Right cardiac atrium (tissue), 5 donors: ENCODE results near the gene TCAF1. TPM values are rescaled to one million over a fixed set of nuclear protein-coding genes. Genes with fewer than 3 reads are reported as not detected.
A peak's percentile ranks its signal among the peaks of the same experiment; 100 is the strongest.
"Not testable (repeated sequence)": the region's sequence is repeated elsewhere in the genome, so short reads cannot be mapped to it uniquely, and the experiment has no call there.

Source experiments
- ATAC-seq, 2 donors: fragments of 200-7000 bp; cut with Tn5 transposase; one replicate each; pipeline versions ENCODE4 v1.8.0 to v1.9.1; 2020; ENCODE audit warnings: moderate library complexity in 2 of 2, mild to moderate bottlenecking in 1 of 2
- DNase-seq, 3 donors: peaks; one replicate each; pipeline ENCODE4 v3.0.0-alpha.2; 2020
- H3K27ac ChIP-seq: one replicate; pipeline ENCODE4 v1.5.1; 2013; ENCODE audit warnings: mild to moderate bottlenecking, low read length, control low read depth, moderate library complexity
- H3K27me3 ChIP-seq: one replicate; pipeline ENCODE4 v1.6.1; 2013; ENCODE audit not compliant: control insufficient read depth, insufficient read depth
- H3K4me1 ChIP-seq: one replicate; pipeline ENCODE4 v1.6.1; 2013; ENCODE audit warnings: low read length; ENCODE audit not compliant: control insufficient read depth, insufficient read depth
- H3K4me3 ChIP-seq: one replicate; pipeline ENCODE4 v1.5.1; 2013; ENCODE audit warnings: low read length, control low read depth
- H3K9me3 ChIP-seq: one replicate; pipeline ENCODE4 v1.6.1; 2013; ENCODE audit warnings: low read length; ENCODE audit not compliant: control insufficient read depth
- WGBS: extraction: QIAGEN DNeasy Blood & Tissue Kit; methylation state at CpG from one replicate; pipeline ENCODE4 v1.1.7; 2013; 5-methylcytosine and 5-hydroxymethylcytosine counted together
- intact Hi-C, 4 donors: fragments of 100-400 bp; cut with DNase I; formaldehyde crosslinking; loops; one replicate each; pipeline versions ENCODE4 v1.11.0 to v1.14.0; 2022 to 2023
- polyA plus RNA-seq: library from polyadenylated mRNA; stranded (reverse); fragments of 200-250 nt; gene quantifications from one replicate; pipeline ENCODE4 v1.2.3, GENCODE V29; 2013
- total RNA-seq, 4 donors: library from RNA; stranded (reverse); fragmentation: NEBNext Ultra II Directional; extraction: Animal tissue kit (Norgen Biotek cat#: 25700); gene quantifications; one replicate each; pipeline ENCODE4 v1.2.1, GENCODE V29; 2021
- donor health status: healthy with polysubstance abuse.
- donor health status: DM: no; HTN: yes; CAD: no.
- donor health status: DM: no; HTN: no; CAD: no.
- donor health status: DM: no; HTN: yes; CAD: no; lungs with severe emphysema.
- donor health status: DM: yes; HTN: yes; CAD: no.

The TCAF1 gene
- total and polyA plus RNA-seq, 5 donors, result 12.7 to 33.7 (median 24.0) TPM

DNA sequence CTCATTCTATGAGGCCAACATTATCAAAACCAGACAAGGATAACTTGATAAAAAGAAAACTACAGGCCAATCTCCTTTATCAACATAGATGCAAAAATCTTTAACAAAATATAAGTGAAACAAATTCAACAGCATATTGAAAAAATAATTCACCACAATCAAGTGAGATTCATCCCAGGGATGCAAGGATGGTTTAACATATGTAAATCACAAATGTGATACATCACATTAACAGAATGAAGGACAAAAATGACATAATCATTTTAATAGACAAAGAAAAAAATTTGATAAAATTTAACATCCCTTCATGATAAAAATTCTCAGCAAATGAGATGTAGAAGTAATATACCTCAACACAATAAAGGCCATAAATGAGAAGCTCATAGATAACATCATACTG lies 53.8 kb downstream of the TCAF1 start:
- intact Hi-C loops, result no loop called here
- Histone ChIP-seq H3K4me1 (no peaks in the 10 kb centered on the region), H3K27ac (no peak overlapping the region), H3K4me3 (no peak overlapping the region), H3K27me3 (no peaks in the 10 kb centered on the region), H3K9me3 (no peaks in the 10 kb centered on the region)
- ATAC-seq, result no peak
- no peak for DNase-seq

DNA sequence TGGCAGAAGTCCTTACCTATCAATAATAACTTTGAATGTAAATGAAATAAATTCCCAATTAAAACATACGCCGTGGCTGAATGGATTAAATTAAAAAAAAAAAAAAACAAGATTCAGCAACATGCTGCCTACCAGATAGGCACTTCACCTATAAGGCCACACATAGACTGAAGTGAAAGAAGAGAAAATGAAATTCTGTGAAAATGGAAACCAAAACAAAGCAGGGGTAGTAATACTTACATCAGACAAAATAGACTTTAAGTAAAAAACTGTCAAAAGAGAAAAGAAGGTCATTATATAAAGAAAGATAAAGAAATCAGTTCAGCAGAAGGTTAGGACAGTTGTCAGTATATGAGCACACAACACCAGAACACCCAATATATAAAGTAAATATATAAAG lies 55.3 kb downstream of the TCAF1 start:
- ATAC-seq (no peak), DNase-seq (no peak)
- no peak overlapping the region for H3K4me3 ChIP-seq
- H3K4me1 ChIP-seq, result no peaks in the 10 kb centered on the region
- 97% methylated on average over 2 of the region's 2 CpGs for WGBS
- intact Hi-C loops, result no loop called here
- H3K27me3 ChIP-seq, result no peaks in the 10 kb centered on the region
- H3K27ac ChIP-seq, result no peak overlapping the region
- H3K9me3 ChIP-seq, result no peaks in the 10 kb centered on the region

GRCh38 chr7:143841696-143842095 lies 60.3 kb downstream of the TCAF1 start:
- 90% methylated on average over 1 of the region's 5 CpGs for WGBS
- DNase-seq, H3K4me1 ChIP-seq, H3K27ac ChIP-seq, ATAC-seq, H3K27me3 ChIP-seq, H3K4me3 ChIP-seq, intact Hi-C loops, H3K9me3 ChIP-seq: not testable (repeated sequence)

DNA sequence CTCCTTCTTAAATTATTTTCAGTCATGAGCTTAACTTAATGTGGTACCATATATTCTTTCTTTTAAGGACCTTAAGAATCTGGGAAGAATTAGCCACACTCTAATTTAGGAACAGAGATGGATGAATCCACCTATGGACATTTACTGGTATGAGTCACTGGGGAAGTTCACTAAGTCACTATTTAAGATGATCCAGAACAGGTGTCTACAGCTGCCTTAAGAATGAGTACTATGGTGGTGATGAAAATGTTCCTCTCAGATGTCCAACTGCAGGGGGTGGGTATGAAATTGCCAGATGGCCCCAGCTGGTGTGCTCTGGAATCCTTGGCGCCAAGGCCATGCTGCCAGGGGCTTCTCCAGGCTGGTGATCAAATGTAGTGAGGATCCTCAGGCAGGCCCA lies 61.9 kb downstream of the TCAF1 start:
- H3K27me3 ChIP-seq, H3K9me3 ChIP-seq, ATAC-seq, intact Hi-C loops, H3K4me3 ChIP-seq, H3K4me1 ChIP-seq, DNase-seq, H3K27ac ChIP-seq: not testable (repeated sequence)
- WGBS, result no CpG with 5 or more reads among the region's 1 CpG

GRCh38 chr7:143837223-143837622 lies 64.8 kb downstream of the TCAF1 start:
- H3K4me1 ChIP-seq, H3K27ac ChIP-seq, intact Hi-C loops, H3K9me3 ChIP-seq, H3K4me3 ChIP-seq, H3K27me3 ChIP-seq: not testable (repeated sequence)
- ATAC-seq (peak; percentile 93), DNase-seq (peak; percentile 88 to 98 (median 97))
- WGBS, result 0% methylated on average over 14 of the region's 24 CpGs

DNA sequence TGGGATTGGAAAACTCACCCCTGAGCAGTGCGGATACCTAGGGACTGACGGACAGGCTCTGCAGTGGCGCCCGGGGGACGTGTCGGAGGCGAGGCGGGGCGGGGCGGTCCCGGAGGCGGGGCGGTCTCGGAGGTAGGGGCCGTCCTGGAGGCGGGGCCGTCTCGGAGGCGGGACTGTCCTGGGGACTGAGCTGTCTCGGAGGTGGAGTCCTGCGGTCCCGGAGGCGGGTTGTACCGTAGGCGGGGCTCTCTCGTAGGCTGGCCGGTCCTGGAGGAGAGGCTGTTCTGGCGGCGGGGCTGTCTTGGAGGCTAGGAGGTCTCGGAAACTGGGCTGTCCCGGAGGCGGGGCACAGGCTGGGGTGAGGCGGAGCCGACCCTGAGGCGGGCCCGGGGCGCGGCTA lies 65.4 kb downstream of the TCAF1 start:
- under 1% methylated on average over 16 of the region's 38 CpGs for WGBS
- H3K4me1 ChIP-seq, H3K27ac ChIP-seq, H3K27me3 ChIP-seq, intact Hi-C loops, H3K9me3 ChIP-seq: not testable (repeated sequence)
- peak overlapping the region; percentile 48 for H3K4me3 ChIP-seq
- peak; percentile 93 to 99 (median 98) for DNase-seq
- ATAC-seq, result peak; percentile 99

DNA sequence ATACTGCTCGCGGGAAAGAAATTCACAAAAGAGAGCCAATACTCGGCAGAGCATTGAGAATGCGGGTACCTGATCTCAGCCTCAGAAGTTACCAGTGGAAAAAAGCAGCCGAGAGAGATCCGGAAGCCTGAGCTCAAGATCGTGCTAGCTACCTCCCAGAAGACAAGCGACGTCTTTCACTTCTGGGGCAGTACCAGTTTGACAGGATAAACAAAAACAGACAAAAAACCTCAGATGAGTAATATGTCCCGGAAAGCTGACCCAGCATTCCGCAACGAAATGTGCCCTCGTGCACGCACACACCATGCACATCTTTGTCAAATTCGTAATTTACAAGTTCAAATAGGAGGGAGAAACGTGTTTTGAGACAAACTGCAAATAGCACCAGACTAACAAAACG lies 65.9 kb downstream of the TCAF1 start:
- H3K4me3 ChIP-seq, H3K9me3 ChIP-seq, DNase-seq, H3K4me1 ChIP-seq, intact Hi-C loops, H3K27ac ChIP-seq, H3K27me3 ChIP-seq: not testable (repeated sequence)
- no CpG with 5 or more reads among the region's 17 CpGs for WGBS
- peak; percentile 0 to 13 for ATAC-seq

DNA sequence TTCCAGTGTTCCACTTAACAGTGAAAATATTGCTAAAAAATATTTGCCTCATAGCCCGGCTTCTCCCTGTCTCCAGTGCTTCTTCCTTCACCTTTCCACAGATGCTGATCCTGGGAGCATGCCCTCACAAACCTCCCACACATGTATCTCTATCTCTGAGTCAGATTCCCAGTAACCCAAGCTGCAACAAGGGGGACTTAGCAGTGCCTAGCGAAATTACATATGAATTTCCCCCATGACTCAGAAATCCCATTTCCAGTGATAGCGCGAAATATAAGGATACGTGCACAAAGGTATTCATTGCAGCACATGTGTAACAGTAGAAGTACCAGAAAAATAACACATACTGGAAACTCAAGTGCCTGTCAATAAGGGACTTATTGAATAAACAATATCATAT lies 75.4 kb downstream of the TCAF1 start:
- intact Hi-C loops, H3K9me3 ChIP-seq: not testable (repeated sequence)
- no CpG with 5 or more reads among the region's 5 CpGs for WGBS

GRCh38 chr7:143824295-143825135 lies 77.5 kb downstream of the TCAF1 start:
- ATAC-seq, H3K4me3 ChIP-seq, H3K27ac ChIP-seq, H3K9me3 ChIP-seq, H3K4me1 ChIP-seq, H3K27me3 ChIP-seq, DNase-seq, intact Hi-C loops: not testable (repeated sequence)
- WGBS, result no CpG with 5 or more reads among the region's 7 CpGs

More for the DNA sequence above, 75.4 kb downstream of the TCAF1 start:
- ATAC-seq, H3K27ac ChIP-seq, H3K4me1 ChIP-seq, H3K4me3 ChIP-seq, DNase-seq, H3K27me3 ChIP-seq: not testable (repeated sequence)

DNA sequence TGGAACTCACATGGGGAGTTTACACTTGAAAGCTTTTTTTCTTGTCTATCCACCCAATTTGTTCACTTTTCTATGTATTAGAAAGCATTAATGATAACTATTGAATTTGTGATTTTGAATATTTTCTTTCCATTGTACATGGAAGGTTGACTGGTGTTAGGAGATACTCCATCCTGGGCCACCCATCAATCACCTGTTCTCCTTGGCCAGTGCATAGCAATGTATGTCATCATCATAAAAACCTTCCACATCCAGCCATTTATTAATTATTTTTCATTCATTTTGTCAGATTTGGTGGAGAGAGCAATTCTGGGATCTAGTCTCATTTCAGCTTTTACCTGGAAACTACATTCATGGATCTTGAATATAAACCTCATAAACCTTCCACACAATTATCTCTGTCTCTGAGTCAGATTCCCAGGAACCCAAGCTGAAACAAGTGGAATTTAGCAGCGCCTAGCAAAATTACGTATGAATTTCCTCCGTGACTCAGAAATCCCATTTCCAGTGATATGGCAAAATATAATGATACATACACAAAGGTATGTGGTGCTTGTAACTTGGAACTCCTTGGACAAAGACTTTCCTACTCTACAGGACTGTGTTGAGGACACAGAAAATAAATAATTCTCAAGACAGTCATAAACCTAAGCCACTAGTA lies 78.2 kb downstream of the TCAF1 start:
- intact Hi-C loops, H3K4me3 ChIP-seq, DNase-seq, H3K4me1 ChIP-seq, H3K9me3 ChIP-seq, H3K27ac ChIP-seq, ATAC-seq, H3K27me3 ChIP-seq: not testable (repeated sequence)
- WGBS, result no CpG with 5 or more reads among the region's 3 CpGs

DNA sequence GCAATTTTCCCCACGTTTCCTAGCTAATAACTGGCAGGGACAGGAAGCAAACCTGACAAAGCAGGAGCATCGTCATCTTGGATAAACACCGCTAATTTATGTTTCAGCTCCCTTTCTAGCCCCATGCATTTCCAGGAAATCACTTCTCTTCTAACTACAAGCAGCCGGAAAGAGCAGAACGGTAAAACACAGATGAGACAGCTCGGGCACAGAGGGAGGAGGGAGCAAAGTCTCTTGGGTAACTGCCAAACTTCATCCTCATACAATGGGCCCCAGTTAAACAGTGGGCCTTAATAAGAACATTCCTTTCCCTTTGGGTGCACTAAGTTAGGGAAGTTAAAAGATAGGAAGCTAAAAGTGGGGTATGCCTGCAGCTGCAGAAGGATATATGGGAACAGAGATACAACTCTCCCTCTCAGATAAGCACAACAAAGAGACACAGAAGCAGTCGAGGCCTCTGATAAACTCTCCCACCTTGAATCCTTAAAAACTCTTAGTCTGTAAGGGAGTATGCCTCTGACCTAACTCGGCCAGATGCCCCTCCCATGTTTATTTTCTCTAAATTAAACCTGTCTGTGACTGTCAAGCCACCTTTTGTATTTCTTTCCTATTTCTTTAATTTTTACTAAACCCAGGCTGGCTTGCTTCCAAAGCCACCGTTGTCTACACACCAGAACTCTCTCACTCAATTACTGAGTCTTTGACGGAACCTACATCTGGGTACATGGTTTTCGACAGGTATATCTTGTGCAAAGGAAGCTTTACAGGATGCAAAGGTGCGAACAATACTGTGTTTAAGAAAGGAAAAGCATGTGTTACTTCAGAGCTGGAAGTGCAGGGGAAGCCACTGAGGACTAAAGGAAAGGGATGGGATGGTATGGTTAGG lies 80.3 kb downstream of the TCAF1 start:
- ATAC-seq, result peak in 1 of 2 donors; percentile 29
- H3K4me3 ChIP-seq, H3K9me3 ChIP-seq, DNase-seq, intact Hi-C loops, H3K27me3 ChIP-seq, H3K4me1 ChIP-seq, H3K27ac ChIP-seq: not testable (repeated sequence)
- WGBS, result 11% methylated on average over 1 of the region's 12 CpGs
